H9 (cell line): ENCODE results near the gene CCS. TPM values are rescaled to one million over a fixed set of nuclear protein-coding genes. Genes with fewer than 3 reads are reported as not detected.

ENCODE experiments used
- DNase-seq: peaks from one replicate; pipeline ENCODE4 v3.0.0-alpha.2; 2017
- H2AFZ ChIP-seq: one replicate; pipeline ENCODE4 v1.6.1; 2013; ENCODE audit warnings: mild to moderate bottlenecking, low read length, control low read depth, moderate library complexity
- H2AK5ac ChIP-seq: 2 replicates; pipeline ENCODE4 v1.6.1; 2013; ENCODE audit warnings: low read length, control low read depth, mixed read lengths; ENCODE audit not compliant: insufficient read length
- H2BK120ac ChIP-seq: one replicate; pipeline ENCODE4 v1.6.1; 2013; ENCODE audit warnings: low read depth, mild to moderate bottlenecking, low read length, control low read depth, inconsistent platforms; ENCODE audit not compliant: poor library complexity, severe bottlenecking
- H2BK12ac ChIP-seq: 2 replicates; pipeline ENCODE4 v1.6.1; 2013; ENCODE audit warnings: low read length, control low read depth, mixed read lengths, low read depth; ENCODE audit not compliant: insufficient read length
- H2BK15ac ChIP-seq: 2 replicates; pipeline ENCODE4 v1.6.1; 2013; ENCODE audit warnings: low read depth, low read length, control low read depth
- H2BK20ac ChIP-seq: one replicate; pipeline ENCODE4 v1.6.1; 2013; ENCODE audit warnings: low read depth, mild to moderate bottlenecking, low read length, control low read depth, inconsistent platforms; ENCODE audit not compliant: poor library complexity, severe bottlenecking
- H2BK5ac ChIP-seq: 2 replicates; pipeline ENCODE4 v1.6.1; 2013; ENCODE audit warnings: low read length, control low read depth, mixed read lengths; ENCODE audit not compliant: insufficient read length
- H3K14ac ChIP-seq: 2 replicates; pipeline ENCODE4 v1.6.1; 2013; ENCODE audit warnings: low read length, control low read depth; ENCODE audit not compliant: insufficient read depth
- H3K18ac ChIP-seq: 2 replicates; pipeline ENCODE4 v1.6.1; 2013; ENCODE audit warnings: low read depth, mild to moderate bottlenecking, mixed read lengths, low read length, control low read depth; ENCODE audit not compliant: insufficient read length
- H3K23ac ChIP-seq: 2 replicates; pipeline ENCODE4 v1.6.1; 2013; ENCODE audit warnings: low read length, control low read depth, mixed read lengths, low read depth; ENCODE audit not compliant: insufficient read length
- H3K23me2 ChIP-seq: 2 replicates; pipeline ENCODE4 v1.6.1; 2013; ENCODE audit warnings: low read depth, mild to moderate bottlenecking, mixed read lengths, low read length, control low read depth; ENCODE audit not compliant: insufficient read length, poor library complexity, severe bottlenecking
- H3K27ac ChIP-seq: 2 replicates; pipeline ENCODE4 v1.5.1; 2013; ENCODE audit warnings: low read length, control low read depth, mixed read lengths, low read depth; ENCODE audit not compliant: insufficient read length
- H3K27me3 ChIP-seq: 2 replicates; pipeline ENCODE4 v1.6.1; 2013; ENCODE audit warnings: low read length, control low read depth, inconsistent platforms; ENCODE audit not compliant: insufficient read depth
- H3K4ac ChIP-seq: 2 replicates; pipeline ENCODE4 v1.6.1; 2013; ENCODE audit warnings: low read depth, mild to moderate bottlenecking, control low read depth, inconsistent platforms, low read length, moderate library complexity
- H3K4me1 ChIP-seq: 2 replicates; pipeline ENCODE4 v1.6.1; 2013; ENCODE audit warnings: low read length, control low read depth, inconsistent platforms; ENCODE audit not compliant: insufficient read depth
- H3K4me2 ChIP-seq: 2 replicates; pipeline ENCODE4 v1.6.1; 2013; ENCODE audit warnings: low read length, control low read depth, mixed read lengths; ENCODE audit not compliant: insufficient read length, insufficient read depth
- H3K56ac ChIP-seq: 2 replicates; pipeline ENCODE4 v1.6.1; 2013; ENCODE audit warnings: low read depth, mild to moderate bottlenecking, mixed read lengths, low read length, control low read depth; ENCODE audit not compliant: insufficient read length
- H3K79me1 ChIP-seq: 2 replicates; pipeline ENCODE4 v1.6.1; 2013; ENCODE audit warnings: low read depth, mild to moderate bottlenecking, moderate library complexity, low read length, control low read depth, inconsistent platforms; ENCODE audit not compliant: insufficient read depth, poor library complexity, severe bottlenecking
- H3K79me2 ChIP-seq: 2 replicates; pipeline ENCODE4 v1.6.1; 2013; ENCODE audit warnings: low read length, control low read depth, inconsistent platforms; ENCODE audit not compliant: insufficient read depth
- H3K9ac ChIP-seq: 2 replicates; pipeline ENCODE4 v1.6.1; 2013; ENCODE audit warnings: low read length, control low read depth, mixed read lengths; ENCODE audit not compliant: insufficient read length; ENCODE audit errors: extremely low read depth
- H3K9me3 ChIP-seq: one replicate; pipeline ENCODE4 v1.6.1; 2013; ENCODE audit warnings: low read depth, low read length, inconsistent platforms; ENCODE audit not compliant: control insufficient read depth
- H3T11ph ChIP-seq: one replicate; pipeline ENCODE4 v1.6.1; 2013; ENCODE audit warnings: mild to moderate bottlenecking, low read length, control low read depth, inconsistent platforms
- H4K20me1 ChIP-seq: one replicate; pipeline ENCODE4 v1.6.1; 2013; ENCODE audit not compliant: control insufficient read depth, insufficient read length, insufficient read depth
- H4K5ac ChIP-seq: 2 replicates; pipeline ENCODE4 v1.6.1; 2013; ENCODE audit warnings: low read depth, mild to moderate bottlenecking, mixed read lengths, low read length, control low read depth; ENCODE audit not compliant: insufficient read length
- H4K8ac ChIP-seq: replicated peaks from 2 replicates; pipeline ENCODE4 v1.6.1; 2013; ENCODE audit warnings: low read length, control low read depth, mixed read lengths, low read depth; ENCODE audit not compliant: insufficient read length
- H4K91ac ChIP-seq: 2 replicates; pipeline ENCODE4 v1.6.1; 2013; ENCODE audit warnings: low read depth, mild to moderate bottlenecking, moderate library complexity, mixed read lengths, low read length, control low read depth; ENCODE audit not compliant: insufficient read length
- H3K27ac Mint-ChIP-seq, 3 experiments: 2 replicates in 2 of 3; 3 replicates in 1 of 3; pipeline ENCODE4 v1.8.0; 2020 to 2021; ENCODE audit warnings: mixed read lengths in 3 of 3, mild to moderate bottlenecking in 1 of 3, moderate library complexity in 1 of 3
- H3K27me3 Mint-ChIP-seq: 2 replicates; pipeline ENCODE4 v1.8.0; 2021; ENCODE audit warnings: low read depth, mild to moderate bottlenecking, moderate library complexity, mixed read lengths
- H3K36me3 Mint-ChIP-seq, 3 experiments: 2 replicates in 2 of 3; 3 replicates in 1 of 3; pipeline ENCODE4 v1.8.0; 2020 to 2021; ENCODE audit warnings: low read depth in 3 of 3, mixed read lengths in 3 of 3; ENCODE audit not compliant: insufficient read depth in 1 of 3
- H3K4me1 Mint-ChIP-seq, 2 experiments: 2 replicates each; pipeline ENCODE4 v1.8.0; 2020; ENCODE audit warnings: mixed read lengths in 2 of 2
- H3K4me3 Mint-ChIP-seq, 2 experiments: 2 replicates in 1 of 2; 3 replicates in 1 of 2; pipeline ENCODE4 v1.8.0; 2020 to 2021; ENCODE audit warnings: mild to moderate bottlenecking in 2 of 2, mixed read lengths in 2 of 2, moderate library complexity in 1 of 2
- H3K9me3 Mint-ChIP-seq, 2 experiments: 2 replicates in 1 of 2; 3 replicates in 1 of 2; pipeline ENCODE4 v1.8.0; 2020; ENCODE audit warnings: mild to moderate bottlenecking in 2 of 2, mixed read lengths in 2 of 2, moderate library complexity in 1 of 2
- WGBS: extraction: QIAGEN DNeasy Blood & Tissue Kit; methylation state at CpG from one replicate; pipeline ENCODE4 v1.1.7; 2013; ENCODE audit warnings: missing lambda C conversion rate, low lambda C conversion rate, mixed read lengths; ENCODE audit not compliant: insufficient read length; ENCODE audit errors: extremely low coverage; 5-methylcytosine and 5-hydroxymethylcytosine counted together
- total RNA-seq: library from RNA; stranded (reverse); gene quantifications from 2 replicates; pipeline ENCODE4 v1.2.1, GENCODE V29; 2021
- TF ChIP-seq, protein P1 (sequence below): fragments of 200-600 bp; sonication (generic); conservative IDR thresholded peaks from 3 replicates; pipeline ENCODE4 v1.8.0; 2021; ENCODE audit warnings: antibody characterized with exemption, mild to moderate bottlenecking

Gene CCS
- total RNA-seq, 1 experiment from 2014 or later = 61.1 TPM

DNA sequence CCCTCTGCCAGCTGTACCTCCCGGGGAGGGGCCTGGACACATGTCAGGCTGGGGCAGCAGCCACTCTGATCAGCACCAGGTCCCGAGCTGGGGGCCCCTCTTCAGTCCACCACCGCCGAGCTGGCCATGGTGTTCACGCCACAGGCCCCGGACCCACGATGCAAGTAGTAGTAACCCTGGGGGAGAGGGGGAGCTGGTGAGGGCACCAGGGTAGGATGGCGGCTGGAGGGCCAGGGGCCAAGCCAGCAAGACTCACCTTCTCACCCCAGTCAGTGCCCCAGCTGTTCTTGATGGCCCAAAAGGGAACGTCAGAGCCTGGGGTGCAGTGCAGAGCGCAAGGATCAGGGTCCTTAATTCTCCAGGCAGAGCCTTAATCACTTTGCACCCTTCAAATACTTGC is 29.2 kb upstream of the CCS start:
- Histone ChIP-seq H3K9me3 (no peaks in the 10 kb centered on the region), H2BK5ac (no peak overlapping the region), H3K23me2 (no peaks in the 10 kb centered on the region), H3K56ac (no peak overlapping the region), H4K8ac (no peak overlapping the region), H2AK5ac (no peak overlapping the region), H3K23ac (no peak overlapping the region), H3K27ac (no peak overlapping the region), H4K5ac (no peak overlapping the region), H3K4ac (no peak overlapping the region), H3K4me1 (no peaks in the 10 kb centered on the region), H3K9ac (no peak overlapping the region), H4K91ac (no peak overlapping the region), H3K14ac (no peak overlapping the region), H2BK120ac (no peak overlapping the region), H3T11ph (no peak overlapping the region), H4K20me1 (no peaks in the 10 kb centered on the region), H3K79me1 (no peaks in the 10 kb centered on the region), H3K18ac (no peak overlapping the region), H3K4me2 (no peak overlapping the region), H3K79me2 (no peaks in the 10 kb centered on the region), H2BK12ac (no peak overlapping the region), H2BK20ac (no peak overlapping the region), H2BK15ac (no peak overlapping the region), H2AFZ (no peak overlapping the region), H3K27me3 (no peaks in the 10 kb centered on the region)
- Mint-ChIP-seq H3K36me3 (peaks cover 8 to 52% (median 46%) of the 10 kb centered on the region in 3 experiments), H3K27ac (no peak overlapping the region), H3K4me3 (no peak overlapping the region), H3K4me1 (peaks cover 6 to 9% of the 10 kb centered on the region in 2 experiments), H3K27me3 (peaks cover 2% of the 10 kb centered on the region), H3K9me3 (no peaks in the 10 kb centered on the region)
- WGBS = no CpG with 5 or more reads among the region's 10 CpGs
- TF ChIP-seq, protein P1, sequence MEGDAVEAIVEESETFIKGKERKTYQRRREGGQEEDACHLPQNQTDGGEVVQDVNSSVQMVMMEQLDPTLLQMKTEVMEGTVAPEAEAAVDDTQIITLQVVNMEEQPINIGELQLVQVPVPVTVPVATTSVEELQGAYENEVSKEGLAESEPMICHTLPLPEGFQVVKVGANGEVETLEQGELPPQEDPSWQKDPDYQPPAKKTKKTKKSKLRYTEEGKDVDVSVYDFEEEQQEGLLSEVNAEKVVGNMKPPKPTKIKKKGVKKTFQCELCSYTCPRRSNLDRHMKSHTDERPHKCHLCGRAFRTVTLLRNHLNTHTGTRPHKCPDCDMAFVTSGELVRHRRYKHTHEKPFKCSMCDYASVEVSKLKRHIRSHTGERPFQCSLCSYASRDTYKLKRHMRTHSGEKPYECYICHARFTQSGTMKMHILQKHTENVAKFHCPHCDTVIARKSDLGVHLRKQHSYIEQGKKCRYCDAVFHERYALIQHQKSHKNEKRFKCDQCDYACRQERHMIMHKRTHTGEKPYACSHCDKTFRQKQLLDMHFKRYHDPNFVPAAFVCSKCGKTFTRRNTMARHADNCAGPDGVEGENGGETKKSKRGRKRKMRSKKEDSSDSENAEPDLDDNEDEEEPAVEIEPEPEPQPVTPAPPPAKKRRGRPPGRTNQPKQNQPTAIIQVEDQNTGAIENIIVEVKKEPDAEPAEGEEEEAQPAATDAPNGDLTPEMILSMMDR = no peak
- no peak for DNase-seq
